KMS-11 (cell line): Measurements from ENCODE around the gene NME7.

Source experiments
- H2AFZ ChIP-seq: fragments of 200-600 bp; sonication (generic); 2 replicates; pipeline ENCODE4 v1.6.1; 2016; ENCODE audit warnings: antibody characterized with exemption, mixed run types, low read depth
- H3K27ac ChIP-seq: fragments of 200-600 bp; sonication (generic); 2 replicates; pipeline ENCODE4 v1.6.1; 2016; ENCODE audit warnings: mild to moderate bottlenecking, mixed run types
- H3K27me3 ChIP-seq: fragments of 200-600 bp; sonication (generic); 2 replicates; pipeline ENCODE4 v1.6.1; 2017; ENCODE audit warnings: mild to moderate bottlenecking, low read depth, mixed run types, moderate library complexity; ENCODE audit not compliant: insufficient read depth
- H3K36me3 ChIP-seq: fragments of 200-600 bp; sonication (generic); 2 replicates; pipeline ENCODE4 v1.6.1; 2017; ENCODE audit warnings: mild to moderate bottlenecking, mixed run types; ENCODE audit not compliant: insufficient read depth
- H3K4me1 ChIP-seq: fragments of 200-600 bp; sonication (generic); 2 replicates; pipeline ENCODE4 v1.6.1; 2016; ENCODE audit warnings: mild to moderate bottlenecking, low read depth, mixed run types; ENCODE audit not compliant: poor library complexity, severe bottlenecking
- H3K4me2 ChIP-seq: fragments of 200-600 bp; sonication (generic); 2 replicates; pipeline ENCODE4 v1.7.0; 2016; ENCODE audit warnings: mild to moderate bottlenecking, mixed run types
- H3K4me3 ChIP-seq: fragments of 200-600 bp; sonication (generic); IDR thresholded peaks from 2 replicates; pipeline ENCODE4 v1.6.1; 2017; ENCODE audit warnings: low read depth, low read length, mixed read lengths; ENCODE audit not compliant: insufficient read depth
- H3K79me2 ChIP-seq: fragments of 200-600 bp; sonication (generic); 2 replicates; pipeline ENCODE4 v1.6.1; 2016; ENCODE audit warnings: low read depth, mixed run types; ENCODE audit not compliant: insufficient read depth
- H3K9ac ChIP-seq: fragments of 200-600 bp; sonication (generic); 2 replicates; pipeline ENCODE4 v1.6.1; 2016; ENCODE audit warnings: mild to moderate bottlenecking, mixed run types
- H4K20me1 ChIP-seq: fragments of 200-600 bp; sonication (generic); 2 replicates; pipeline ENCODE4 v1.6.1; 2016; ENCODE audit warnings: mild to moderate bottlenecking, mixed run types; ENCODE audit not compliant: insufficient read depth
- TF ChIP-seq, protein P1 (sequence below): fragments of 200-600 bp; sonication (generic); conservative IDR thresholded peaks from 2 replicates; pipeline ENCODE4 v1.6.1; 2017; ENCODE audit warnings: low read depth, mild to moderate bottlenecking, antibody characterized with exemption, low read length, moderate library complexity, mixed read lengths

Gene NME7

DNA sequence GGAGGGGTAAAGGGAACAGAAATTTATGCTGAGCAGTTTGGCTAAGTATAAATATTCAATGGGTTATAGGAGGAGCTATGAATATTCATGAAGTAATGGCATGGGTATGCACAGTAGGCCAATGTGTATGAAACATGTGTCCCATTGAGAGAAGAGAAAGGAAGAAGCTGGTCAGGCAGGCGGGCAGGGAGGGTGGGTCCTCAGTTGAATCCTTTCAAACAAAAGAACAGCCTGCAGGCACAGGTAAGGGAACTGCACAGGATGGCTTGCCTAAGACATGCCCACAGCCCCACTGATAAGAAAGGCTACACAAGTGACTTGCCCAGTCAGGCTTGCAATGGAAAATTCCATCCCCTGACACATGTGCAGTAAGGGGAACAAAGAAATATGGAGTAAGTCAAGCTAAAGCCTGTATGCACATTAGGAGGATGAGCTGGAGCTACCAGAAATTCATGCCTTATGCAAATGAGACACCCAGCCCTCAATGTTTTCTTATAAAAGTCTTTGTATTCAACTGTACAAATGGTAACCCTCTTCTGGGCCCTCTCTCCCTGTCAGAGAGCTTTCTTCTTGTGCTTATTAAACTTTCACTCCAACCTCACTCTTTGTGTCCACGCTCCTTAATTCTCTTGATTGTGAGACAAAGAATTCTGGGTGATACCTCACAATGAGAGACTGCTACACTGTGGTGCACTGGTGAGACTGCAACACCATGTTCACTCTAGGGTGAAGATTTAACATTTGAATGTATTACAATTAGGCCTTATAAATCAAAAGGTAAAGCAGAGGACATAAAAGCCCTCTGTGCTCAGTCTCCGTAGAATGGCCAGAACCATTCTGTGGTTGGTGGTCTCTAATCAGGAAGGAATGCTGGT is 164.6 kb downstream of the NME7 start:
- TF ChIP-seq, protein P1, sequence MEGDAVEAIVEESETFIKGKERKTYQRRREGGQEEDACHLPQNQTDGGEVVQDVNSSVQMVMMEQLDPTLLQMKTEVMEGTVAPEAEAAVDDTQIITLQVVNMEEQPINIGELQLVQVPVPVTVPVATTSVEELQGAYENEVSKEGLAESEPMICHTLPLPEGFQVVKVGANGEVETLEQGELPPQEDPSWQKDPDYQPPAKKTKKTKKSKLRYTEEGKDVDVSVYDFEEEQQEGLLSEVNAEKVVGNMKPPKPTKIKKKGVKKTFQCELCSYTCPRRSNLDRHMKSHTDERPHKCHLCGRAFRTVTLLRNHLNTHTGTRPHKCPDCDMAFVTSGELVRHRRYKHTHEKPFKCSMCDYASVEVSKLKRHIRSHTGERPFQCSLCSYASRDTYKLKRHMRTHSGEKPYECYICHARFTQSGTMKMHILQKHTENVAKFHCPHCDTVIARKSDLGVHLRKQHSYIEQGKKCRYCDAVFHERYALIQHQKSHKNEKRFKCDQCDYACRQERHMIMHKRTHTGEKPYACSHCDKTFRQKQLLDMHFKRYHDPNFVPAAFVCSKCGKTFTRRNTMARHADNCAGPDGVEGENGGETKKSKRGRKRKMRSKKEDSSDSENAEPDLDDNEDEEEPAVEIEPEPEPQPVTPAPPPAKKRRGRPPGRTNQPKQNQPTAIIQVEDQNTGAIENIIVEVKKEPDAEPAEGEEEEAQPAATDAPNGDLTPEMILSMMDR: no peak
- no peaks in the 10 kb centered on the region for H3K79me2 ChIP-seq
- no peak overlapping the region for H2AFZ ChIP-seq
- H3K4me1 ChIP-seq: no peaks in the 10 kb centered on the region
- no peak overlapping the region for H3K4me2 ChIP-seq
- H3K27ac ChIP-seq: no peak overlapping the region
- H3K9ac ChIP-seq: no peak overlapping the region
- no peaks in the 10 kb centered on the region for H3K36me3 ChIP-seq
- H3K27me3 ChIP-seq: no peaks in the 10 kb centered on the region
- H4K20me1 ChIP-seq: no peaks in the 10 kb centered on the region
- no peak overlapping the region for H3K4me3 ChIP-seq

DNA sequence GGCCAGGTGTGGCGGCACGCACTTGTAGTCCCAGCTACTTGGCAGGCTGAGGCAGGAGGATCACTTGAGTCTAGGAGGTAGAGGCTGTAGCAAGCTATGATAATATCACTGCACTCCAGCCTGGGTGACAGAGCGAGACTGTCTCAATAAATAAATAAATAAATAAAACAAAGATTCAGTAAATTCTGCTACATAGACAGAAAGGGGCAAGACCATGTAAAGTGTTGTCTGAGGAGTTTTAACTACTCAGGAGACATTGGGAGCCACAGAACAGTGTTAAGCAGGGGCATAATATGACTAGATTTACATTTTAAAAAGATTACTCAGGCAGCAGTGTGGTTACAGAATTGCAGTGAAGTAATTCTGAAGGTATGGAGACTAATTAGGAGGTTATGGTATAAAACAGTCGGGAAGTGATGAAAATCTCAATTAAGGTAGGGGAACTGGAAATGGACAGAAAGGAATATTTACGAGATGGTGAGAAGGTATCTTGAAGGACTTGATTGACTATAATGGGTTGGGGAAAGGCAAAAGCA is 166.4 kb downstream of the NME7 start:
- Histone ChIP-seq H3K9ac (no peak overlapping the region), H3K27me3 (no peaks in the 10 kb centered on the region), H3K4me2 (no peak overlapping the region), H3K27ac (no peak overlapping the region), H3K4me1 (no peaks in the 10 kb centered on the region), H3K36me3 (no peaks in the 10 kb centered on the region), H3K4me3 (no peak overlapping the region), H4K20me1 (no peaks in the 10 kb centered on the region), H3K79me2 (no peaks in the 10 kb centered on the region), H2AFZ (no peak overlapping the region)
- TF ChIP-seq, protein P1: no peak

DNA sequence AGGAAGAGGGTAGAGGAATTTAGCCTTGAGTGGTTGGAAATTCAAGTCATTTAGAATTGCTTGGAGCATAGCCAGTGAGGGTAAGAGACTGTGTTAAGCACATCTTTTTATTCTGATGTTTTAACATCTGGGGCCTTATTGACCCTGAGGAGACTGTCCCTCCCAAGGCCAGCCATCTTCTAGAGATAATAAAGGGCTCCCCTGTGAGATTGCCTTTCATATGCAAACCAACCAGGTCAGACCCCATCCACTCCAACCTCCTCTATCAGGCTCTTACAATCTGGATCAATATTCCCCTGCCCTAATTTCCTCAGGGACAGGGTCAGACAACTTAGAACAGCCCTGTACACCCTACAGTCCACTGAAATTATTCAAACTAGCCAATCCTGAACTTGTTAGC is 167.3 kb downstream of the NME7 start:
- Histone ChIP-seq H2AFZ (no peak overlapping the region), H3K4me1 (no peaks in the 10 kb centered on the region), H3K27ac (no peak overlapping the region), H3K4me3 (no peak overlapping the region), H3K36me3 (no peaks in the 10 kb centered on the region), H4K20me1 (no peaks in the 10 kb centered on the region), H3K27me3 (no peaks in the 10 kb centered on the region), H3K79me2 (no peaks in the 10 kb centered on the region), H3K9ac (no peak overlapping the region), H3K4me2 (no peak overlapping the region)
- TF ChIP-seq, protein P1: no peak

DNA sequence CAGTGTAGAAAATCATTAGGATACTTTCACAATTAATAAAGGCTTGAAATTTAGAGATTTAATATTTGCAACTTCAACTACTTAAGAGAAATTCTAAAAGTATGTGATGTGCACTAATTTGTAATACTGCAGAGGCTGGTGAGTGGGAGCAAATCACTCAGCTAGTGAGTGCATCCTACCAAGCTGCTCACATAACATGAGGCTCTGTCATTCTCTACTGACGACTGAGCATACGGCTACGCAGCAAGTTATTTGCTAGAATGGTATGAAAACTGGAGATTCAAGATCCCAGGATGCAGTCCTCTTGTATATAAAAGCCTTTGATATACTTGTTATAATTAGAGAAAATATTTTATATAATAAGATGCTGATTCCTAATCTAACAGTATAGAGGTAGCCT is 171.0 kb downstream of the NME7 start:
- H3K4me2 ChIP-seq: no peak overlapping the region
- H3K9ac ChIP-seq: no peak overlapping the region
- TF ChIP-seq, protein P1: no peak
- H2AFZ ChIP-seq: no peak overlapping the region
- no peak overlapping the region for H3K4me3 ChIP-seq
- no peak overlapping the region for H3K27ac ChIP-seq
- H4K20me1 ChIP-seq: no peaks in the 10 kb centered on the region
- no peaks in the 10 kb centered on the region for H3K79me2 ChIP-seq
- H3K4me1 ChIP-seq: no peaks in the 10 kb centered on the region
- H3K27me3 ChIP-seq: no peaks in the 10 kb centered on the region
- no peaks in the 10 kb centered on the region for H3K36me3 ChIP-seq
